ENCODE data around the gene KSR2. TPM values are rescaled to one million over a fixed set of nuclear protein-coding genes. Genes with fewer than 3 reads are reported as not detected.

The KSR2 gene
- total and polyA plus RNA-seq, 10 of the 15 experiments (the other 5 are each of a cell fraction or from before 2014, with no cell fraction given) = under 0.01 to 1.5 (median 0.01) TPM; not detected in 3

DNA sequence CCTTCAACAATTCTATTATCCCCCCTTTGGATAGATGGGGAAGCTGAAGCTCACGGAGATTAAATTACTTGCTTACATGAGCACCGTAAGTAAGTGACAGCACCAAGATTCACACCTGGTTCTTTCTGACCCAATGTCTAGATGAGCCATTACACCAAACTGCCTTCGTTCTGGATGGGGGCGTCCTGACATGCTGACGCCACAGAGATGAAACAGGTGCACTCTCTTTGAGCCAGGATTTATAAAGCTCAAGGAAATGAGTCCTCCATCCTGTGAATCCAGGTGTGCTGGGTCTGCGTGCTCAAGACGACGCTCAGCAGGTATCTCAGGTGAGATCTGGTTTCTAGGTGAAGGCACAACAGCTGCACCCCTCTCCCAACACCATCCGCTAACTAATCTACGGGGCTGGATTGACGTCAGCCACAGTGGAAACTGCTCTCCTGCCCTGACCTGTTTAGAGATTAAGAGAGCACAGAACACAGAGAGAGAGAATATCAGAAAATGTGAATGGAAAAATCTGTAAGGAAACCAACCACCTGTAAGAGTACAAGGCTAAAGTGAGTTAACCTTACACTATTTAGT is 61.6 kb downstream of the KSR2 start:
- in situ Hi-C loops (cut with MboI) (no loop called here), intact Hi-C loops (cut with micrococcal nuclease; ENCODE audit: unreplicated experiment) (no loop called here)
- BruUV-seq (replicated peaks) = no TSS peak
- H3K9me3 ChIP-seq (replicated peaks; ENCODE audit: control insufficient read depth, insufficient read depth, low read length) = peaks cover 3% of the 10 kb centered on the region; the same call in 2 of the 3 replicates
- ATAC-seq = no peak
- 43% methylated on average over 11 of the region's 11 CpGs for WGBS (ENCODE audit: insufficient coverage, insufficient replicate concordance, low lambda C conversion rate, missing lambda C conversion rate)
- no peak overlapping the region for H3K27ac ChIP-seq (ENCODE audit: control insufficient read depth, insufficient read depth)
- H3K27me3 ChIP-seq (replicated peaks in 1 of 2; ENCODE audit: control insufficient read depth in 2 of 2, insufficient read depth in 2 of 2, low read length in 1 of 2) = no peaks in the 10 kb centered on the region
- TF ChIP-seq TBL1XR1 (IDR thresholded peaks at IDR 0.05; ENCODE audit: low read depth, low read length) = no peak
- TF ChIP-seq ATF3 (IDR thresholded peaks at IDR 0.05; ENCODE audit: borderline replicate concordance, extremely low read depth, low read depth, low read length) = no peak
- TF ChIP-seq NR2C2 (IDR thresholded peaks at IDR 0.05; ENCODE audit: borderline replicate concordance, control insufficient read depth, insufficient read length, low read depth) = no peak
- TF ChIP-seq ZBED1 (IDR thresholded peaks at IDR 0.05; ENCODE audit: borderline replicate concordance) = no peak
- TF ChIP-seq, protein P1, sequence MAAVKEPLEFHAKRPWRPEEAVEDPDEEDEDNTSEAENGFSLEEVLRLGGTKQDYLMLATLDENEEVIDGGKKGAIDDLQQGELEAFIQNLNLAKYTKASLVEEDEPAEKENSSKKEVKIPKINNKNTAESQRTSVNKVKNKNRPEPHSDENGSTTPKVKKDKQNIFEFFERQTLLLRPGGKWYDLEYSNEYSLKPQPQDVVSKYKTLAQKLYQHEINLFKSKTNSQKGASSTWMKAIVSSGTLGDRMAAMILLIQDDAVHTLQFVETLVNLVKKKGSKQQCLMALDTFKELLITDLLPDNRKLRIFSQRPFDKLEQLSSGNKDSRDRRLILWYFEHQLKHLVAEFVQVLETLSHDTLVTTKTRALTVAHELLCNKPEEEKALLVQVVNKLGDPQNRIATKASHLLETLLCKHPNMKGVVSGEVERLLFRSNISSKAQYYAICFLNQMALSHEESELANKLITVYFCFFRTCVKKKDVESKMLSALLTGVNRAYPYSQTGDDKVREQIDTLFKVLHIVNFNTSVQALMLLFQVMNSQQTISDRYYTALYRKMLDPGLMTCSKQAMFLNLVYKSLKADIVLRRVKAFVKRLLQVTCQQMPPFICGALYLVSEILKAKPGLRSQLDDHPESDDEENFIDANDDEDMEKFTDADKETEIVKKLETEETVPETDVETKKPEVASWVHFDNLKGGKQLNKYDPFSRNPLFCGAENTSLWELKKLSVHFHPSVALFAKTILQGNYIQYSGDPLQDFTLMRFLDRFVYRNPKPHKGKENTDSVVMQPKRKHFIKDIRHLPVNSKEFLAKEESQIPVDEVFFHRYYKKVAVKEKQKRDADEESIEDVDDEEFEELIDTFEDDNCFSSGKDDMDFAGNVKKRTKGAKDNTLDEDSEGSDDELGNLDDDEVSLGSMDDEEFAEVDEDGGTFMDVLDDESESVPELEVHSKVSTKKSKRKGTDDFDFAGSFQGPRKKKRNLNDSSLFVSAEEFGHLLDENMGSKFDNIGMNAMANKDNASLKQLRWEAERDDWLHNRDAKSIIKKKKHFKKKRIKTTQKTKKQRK (IDR thresholded peaks at IDR 0.05; ENCODE audit: low read depth, low read length) = no peak
- no peak for TF ChIP-seq ZZZ3 (IDR thresholded peaks at IDR 0.05; ENCODE audit: control insufficient read depth, insufficient read length, low read depth)
- TF ChIP-seq MEF2A (IDR thresholded peaks at IDR 0.05; ENCODE audit: insufficient read depth, low read depth, low read length) = no peak
- TF ChIP-seq ZBTB33 (IDR thresholded peaks at IDR 0.05) = no peak
- FAIRE-seq = no peak
- no peak overlapping the region for H3K9ac ChIP-seq (ENCODE audit: control insufficient read depth, insufficient read depth, low read length)
- SMC1A ChIA-PET (ENCODE audit: uncharacterized antibody, unreplicated experiment) = interaction anchor here (0.7 kb wide), 1 partner anchor 12 kb away, joined by 3 read pairs; no protein-coding TSS in a partner anchor
- H2AFZ ChIP-seq (ENCODE audit: control insufficient read depth, low read depth, low read length) = no peak overlapping the region
- RAD21 ChIA-PET (ENCODE audit: unreplicated experiment) = interaction anchor here (1.1 kb wide), 1 partner anchor 14 kb away, joined by 3 read pairs; no protein-coding TSS in a partner anchor
- H3K4me3 ChIP-seq = no peak overlapping the region
- H3K36me3 ChIP-seq (ENCODE audit: control insufficient read depth in 2 of 2, insufficient read depth in 2 of 2, low read length in 1 of 2) = no peaks in the 10 kb centered on the region
- no peaks in the 10 kb centered on the region for H4K20me1 ChIP-seq (ENCODE audit: control insufficient read depth, insufficient read depth)
- H3K4me2 ChIP-seq (ENCODE audit: control insufficient read depth, insufficient read depth) = no peak overlapping the region
- no peak for DNase-seq (ENCODE audit: low read depth, low spot score)
- H3K79me2 ChIP-seq (ENCODE audit: control insufficient read depth, insufficient read depth, low read length) = no peaks in the 10 kb centered on the region
- POLR2A ChIA-PET = interaction anchor here (0.7 kb wide), 1 partner anchor 13 kb away, joined by 3 read pairs; no protein-coding TSS in a partner anchor
- CTCF ChIA-PET = no interaction called here
- H3K4me1 ChIP-seq (ENCODE audit: control insufficient read depth, insufficient read depth, low read length) = no peaks in the 10 kb centered on the region

Data from GM12878 (cell line).